Activated CD8-positive, alpha-beta memory T cell treated with anti-CD3 and anti-CD28 coated beads, Interleukin-2, amount 50 U/mL, for 24 hours (primary cell): ENCODE data around the gene PLEKHG3.

Experiments used
- DNase-seq: peaks from one replicate; pipeline ENCODE4 v3.0.0-alpha.2; 2020; ENCODE audit errors: extremely low read depth

PLEKHG3 gene

DNA sequence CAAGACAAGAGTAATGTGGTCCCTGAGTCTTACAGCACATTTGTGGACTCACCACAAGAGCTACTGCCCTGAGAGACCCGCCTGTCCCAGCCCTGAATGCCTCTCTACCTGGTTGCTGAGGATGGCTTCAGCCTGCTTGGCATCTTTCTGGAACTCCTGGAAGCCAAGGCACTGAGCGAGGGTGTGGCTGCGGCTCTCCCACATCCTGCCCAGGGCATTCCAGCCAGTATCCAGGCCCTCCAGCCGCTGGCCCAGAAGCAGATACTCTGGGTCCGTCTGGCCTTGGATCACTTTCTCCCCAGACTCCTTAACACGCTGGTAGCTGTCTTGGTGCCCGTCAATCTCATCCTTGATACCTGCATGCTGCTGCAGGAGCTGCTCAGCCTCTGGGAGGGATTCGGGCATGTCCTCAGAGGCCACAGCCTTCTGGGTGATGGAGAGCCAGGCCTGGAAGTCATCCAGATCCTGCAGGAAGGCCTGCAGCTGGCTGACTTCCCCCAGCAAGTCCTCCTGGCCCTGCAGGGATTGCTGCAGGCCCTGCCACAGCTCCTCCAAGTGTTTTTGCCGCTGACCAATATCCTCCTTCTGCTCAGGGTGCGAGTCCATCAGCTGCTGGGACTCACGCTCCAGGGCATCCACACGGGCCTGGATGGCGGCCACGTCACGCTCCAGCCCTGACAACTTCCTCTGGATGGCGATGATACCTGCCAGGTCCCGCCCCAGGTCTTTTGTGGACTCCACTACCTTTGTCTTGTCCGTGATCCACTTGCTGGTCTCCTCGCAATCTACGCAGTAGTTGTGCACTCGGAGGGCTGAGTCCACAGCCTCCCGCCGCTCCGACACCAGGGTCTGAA lies 82.3 kb downstream of the PLEKHG3 start:
- no peak for DNase-seq

DNA sequence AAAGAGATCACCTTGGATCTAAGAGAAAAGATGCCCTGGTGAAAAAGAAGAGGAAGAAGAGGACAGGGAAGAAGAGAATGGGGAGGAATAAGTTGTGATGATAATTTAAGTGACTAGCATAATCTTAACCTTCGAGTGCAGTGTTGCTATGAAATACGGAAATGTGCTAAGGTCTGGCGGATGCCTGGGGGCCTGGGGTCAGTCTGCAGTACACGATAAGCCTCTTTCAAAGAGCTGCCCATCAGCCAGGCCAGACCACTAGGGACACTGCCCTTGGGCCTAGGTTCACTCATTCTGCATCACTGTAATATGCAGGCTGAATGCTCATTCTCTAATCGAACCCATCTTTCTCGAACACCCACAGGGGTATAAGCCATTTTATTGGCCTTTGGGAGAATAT lies 83.4 kb downstream of the PLEKHG3 start:
- no peak for DNase-seq

DNA sequence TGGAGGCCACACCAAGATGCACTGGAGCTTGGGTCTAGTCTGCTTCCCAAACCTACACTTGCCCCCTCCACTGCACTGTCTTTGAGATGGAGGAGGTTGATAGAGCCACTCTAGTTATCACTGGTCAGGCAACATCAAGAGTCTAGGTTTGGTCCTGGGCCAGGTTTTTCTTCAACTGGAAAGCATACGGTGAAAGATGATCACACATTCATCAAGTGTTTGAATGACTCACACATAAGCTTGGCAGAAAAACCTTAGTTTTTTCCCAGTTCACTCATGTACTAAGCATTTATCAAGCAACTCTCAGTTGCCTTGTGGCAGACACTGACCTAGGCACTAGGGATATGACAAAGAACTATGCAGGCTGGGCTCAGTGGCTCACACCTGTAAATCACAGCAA lies 84.5 kb downstream of the PLEKHG3 start:
- DNase-seq = no peak

DNA sequence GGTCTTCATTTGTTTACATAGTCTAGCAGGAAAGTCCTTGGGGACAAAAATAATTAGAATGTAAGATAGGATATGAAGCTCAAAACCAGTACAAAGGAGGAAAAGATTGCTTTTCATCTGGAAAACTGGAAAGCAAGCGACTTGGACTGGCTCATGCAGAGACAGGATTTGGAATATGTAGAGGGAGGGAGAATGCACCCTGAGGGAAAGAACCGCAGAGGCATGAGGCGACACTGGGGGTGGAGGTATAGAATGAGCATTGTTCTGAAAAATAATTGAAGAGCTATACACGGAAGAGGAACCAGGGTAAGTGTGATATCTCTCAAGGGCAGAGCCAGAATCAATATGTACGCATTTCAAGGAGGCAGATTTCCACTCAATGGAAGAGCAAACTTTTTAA lies 85.5 kb downstream of the PLEKHG3 start:
- no peak for DNase-seq

DNA sequence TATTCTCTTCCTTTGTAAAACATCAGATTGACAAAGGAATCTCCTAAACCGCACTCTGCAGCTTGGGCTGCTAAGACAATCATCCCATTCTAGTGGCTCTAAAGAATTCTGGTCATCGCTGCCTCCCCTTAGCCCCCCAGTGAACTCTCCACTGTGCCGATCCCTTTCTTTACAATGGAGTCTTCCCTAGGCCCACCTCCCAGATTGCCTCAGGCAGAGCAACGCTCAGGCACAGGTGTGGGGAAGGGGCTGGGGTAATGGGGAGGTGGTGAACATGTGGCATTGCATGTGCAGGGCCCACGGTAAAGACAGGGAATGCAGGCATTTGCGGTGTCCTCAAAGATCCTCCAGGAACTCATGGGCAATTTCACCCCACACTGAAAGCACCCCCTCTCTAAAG lies 86.3 kb downstream of the PLEKHG3 start:
- no peak for DNase-seq

DNA sequence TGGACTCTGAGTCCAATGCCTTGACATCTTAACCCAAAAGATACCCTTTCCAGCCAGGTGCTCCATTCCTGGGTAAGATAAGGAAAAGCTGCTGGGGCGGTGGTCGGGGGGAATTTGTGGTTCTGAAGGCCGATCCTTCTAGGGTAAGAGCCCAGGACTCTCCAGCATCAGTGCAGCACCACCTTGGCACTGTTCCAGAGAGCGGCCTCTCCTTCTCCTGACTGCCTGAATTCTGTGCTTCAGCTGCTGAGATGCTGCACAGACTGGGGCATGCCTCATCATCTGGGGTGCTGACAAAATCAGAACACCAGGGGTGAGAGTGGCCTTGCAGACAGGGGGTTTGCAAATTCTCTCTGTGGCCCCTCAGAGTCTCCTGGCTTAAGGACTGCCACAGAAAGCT lies 88.0 kb downstream of the PLEKHG3 start:
- DNase-seq = no peak

GRCh38 chr14:64792871-64793560 lies 88.8 kb downstream of the PLEKHG3 start:
- DNase-seq = no peak

DNA sequence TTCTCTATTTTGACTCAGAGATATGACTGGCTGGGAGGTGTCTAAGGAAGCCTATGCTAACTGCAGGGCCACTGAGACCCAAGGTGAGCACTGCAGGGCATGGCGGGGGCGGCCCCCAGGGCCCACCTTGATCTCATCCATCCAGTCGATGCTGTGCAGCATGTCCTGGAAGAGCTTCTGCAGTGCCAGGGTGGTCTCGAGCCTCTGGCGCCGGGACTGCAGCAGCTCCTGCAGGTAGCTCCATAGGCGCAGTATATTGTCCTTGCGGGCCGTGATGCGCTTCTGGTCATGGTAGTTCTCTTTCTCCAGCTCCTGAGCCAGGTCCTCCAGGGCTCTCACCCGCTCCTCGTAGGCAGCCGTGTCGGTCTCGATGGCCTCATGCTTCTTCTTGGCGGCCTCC lies 91.0 kb downstream of the PLEKHG3 start:
- no peak for DNase-seq

GRCh38 chr14:64795921-64796320 lies 91.7 kb downstream of the PLEKHG3 start:
- no peak for DNase-seq

DNA sequence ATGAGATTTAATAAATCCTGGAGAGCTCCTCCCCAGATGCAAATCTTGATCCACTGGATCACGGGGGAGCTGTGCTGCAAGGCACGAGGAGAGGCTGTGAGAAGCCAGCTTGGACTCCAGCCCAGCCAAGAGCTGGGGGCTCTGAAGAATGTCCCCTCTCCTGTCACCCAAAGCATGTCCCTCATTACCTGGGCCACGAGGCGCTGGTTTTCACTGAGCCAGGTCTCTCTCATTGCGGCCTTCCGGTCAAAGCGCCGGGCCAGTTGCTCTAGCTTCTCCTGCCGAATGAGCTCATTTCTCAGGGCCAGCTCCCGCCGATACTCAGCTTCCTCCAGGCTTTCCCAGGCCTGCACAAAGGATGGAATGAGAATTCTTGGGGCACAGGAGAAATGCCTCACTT lies 92.1 kb downstream of the PLEKHG3 start:
- DNase-seq = no peak

- DNase-seq = no peak
These were observed 95.3 kb downstream of the PLEKHG3 start for GRCh38 chr14:64799555-64799954.
